GM18517 (cell line): ENCODE data around the gene UBE2L5.
A peak's percentile ranks its signal among the peaks of the same experiment; 100 is the strongest.
"Not testable (repeated sequence)": the region's sequence is repeated elsewhere in the genome, so short reads cannot be mapped to it uniquely, and the experiment has no call there.

Experiments used
- ATAC-seq: cut with Tn5 transposase; IDR thresholded peaks from one replicate; pipeline ENCODE4 v1.9.1; 2021; ENCODE audit warnings: mild to moderate bottlenecking, moderate library complexity; ENCODE audit not compliant: unreplicated experiment

The UBE2L5 gene

DNA sequence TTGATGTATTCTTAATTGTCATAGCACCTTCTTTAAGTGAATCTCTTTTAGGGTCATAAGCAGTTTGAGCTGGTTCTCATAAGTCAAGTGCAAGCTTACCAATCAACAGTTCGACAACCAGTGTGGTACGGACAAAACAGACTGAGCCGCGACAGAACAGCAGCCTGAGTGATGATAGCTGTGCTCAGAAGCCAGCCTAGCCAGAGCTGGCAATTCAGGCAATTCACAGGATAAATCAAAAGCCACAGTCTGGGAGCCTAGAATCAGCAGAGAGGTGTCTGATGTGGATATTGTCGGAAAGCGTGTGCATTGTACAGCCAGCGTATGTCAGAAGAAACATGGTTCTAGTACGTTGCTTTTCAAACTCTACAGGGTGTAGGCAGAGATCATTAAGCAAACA lies 14.9 kb downstream of the UBE2L5 start:
- no peak for ATAC-seq

DNA sequence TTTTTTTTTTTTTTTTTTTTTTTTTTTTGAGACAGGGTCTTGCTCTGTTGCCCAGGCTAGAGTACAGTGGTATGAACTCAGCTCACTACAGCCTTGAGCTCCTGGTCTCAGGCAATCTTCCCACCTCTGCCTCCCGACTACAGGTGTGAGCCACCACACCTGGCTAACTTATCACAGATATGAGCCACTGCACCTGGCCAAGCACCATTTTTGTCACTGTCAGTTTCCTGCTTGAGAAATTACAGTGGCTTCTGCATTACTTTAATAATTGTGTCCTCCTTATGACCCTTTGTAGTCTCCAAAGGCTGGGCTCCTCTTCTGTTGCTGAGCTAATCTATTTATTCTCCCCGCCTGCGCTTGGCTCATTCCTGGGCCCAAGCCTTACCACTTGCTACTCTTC lies 16.0 kb downstream of the UBE2L5 start:
- ATAC-seq: no peak

DNA sequence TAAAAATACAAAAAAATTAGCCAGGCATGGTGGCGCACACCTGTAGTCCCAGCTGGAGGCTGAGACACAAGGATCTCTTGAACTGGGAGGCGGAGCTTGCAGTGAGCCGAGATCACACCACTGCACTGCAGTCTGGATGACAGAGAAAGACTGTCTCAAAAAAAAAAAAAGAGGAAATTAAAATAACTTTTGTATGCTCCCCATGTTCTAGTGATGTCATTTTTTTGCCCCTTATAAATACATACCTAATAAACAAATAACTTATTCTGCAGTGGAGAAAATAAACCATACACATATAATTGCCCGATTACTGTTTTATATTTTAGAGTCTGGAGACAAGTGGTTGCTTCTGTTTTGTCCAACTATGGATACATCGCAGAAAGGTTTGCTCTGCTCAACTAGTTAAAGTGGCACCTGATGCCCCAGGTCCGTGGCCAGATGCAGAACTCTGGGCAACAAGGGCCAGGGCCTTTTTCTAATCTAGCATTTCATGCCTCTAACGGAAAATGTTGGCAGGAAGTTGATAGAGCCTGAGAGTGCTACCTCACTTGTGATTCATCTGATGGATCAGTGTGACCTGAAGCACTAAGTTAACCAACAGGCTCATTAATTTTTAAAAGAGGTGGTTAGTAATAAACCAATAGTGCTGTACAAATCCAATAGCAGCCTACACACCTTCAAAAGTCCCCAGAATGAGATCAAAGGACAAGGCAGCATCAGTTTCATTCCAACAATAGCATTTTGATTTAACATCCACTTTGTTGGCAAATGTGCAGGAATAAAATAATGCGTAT lies 18.8 kb downstream of the UBE2L5 start:
- ATAC-seq: no peak

- ATAC-seq: no peak
Observed at GRCh38 chr13:30442926-30443325, 20.6 kb downstream of the UBE2L5 start.

- ATAC-seq: not testable (repeated sequence)
Observed at GRCh38 chr13:30443491-30443890, 21.2 kb downstream of the UBE2L5 start.

DNA sequence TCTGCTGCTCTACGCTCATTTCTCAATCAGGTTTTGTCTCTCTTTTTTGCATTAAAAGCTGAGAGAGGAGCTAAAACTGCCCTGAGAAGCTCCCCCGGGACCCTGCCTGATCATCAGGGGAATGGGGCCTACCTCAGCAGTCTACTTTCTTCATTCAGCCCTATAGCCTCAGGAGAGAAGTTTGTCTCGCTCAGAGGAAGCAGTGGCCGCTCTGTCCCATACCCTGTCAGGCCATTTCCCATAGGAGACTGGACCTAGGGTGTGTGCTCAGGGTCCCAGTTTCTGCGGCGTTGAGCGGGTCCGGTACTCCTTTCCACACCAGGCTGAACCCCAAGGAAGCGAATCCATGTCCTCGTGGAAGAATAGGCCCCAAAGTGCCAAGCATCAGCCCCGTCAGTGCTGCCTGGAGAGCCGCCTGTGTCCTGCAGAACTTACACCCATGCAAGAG lies 21.7 kb downstream of the UBE2L5 start:
- peak; percentile 45 for ATAC-seq

DNA sequence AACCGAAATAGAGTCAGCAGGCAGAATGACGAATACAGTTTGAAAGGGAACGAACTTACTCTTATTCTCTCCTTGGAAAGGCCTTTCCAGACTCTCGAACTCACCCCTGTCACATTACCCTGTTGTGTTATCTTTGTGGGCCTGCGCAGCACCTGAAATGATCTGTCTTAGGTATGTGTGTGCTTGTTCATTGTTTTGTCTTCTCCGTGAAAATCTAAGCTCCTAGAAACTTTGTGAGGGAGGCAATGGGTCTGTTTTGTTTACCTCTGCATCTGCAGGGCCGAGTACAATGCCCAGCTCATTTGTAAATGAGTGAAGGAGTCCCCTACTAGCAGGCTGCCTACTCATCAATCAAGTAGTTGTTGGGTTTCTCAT lies 23.8 kb downstream of the UBE2L5 start:
- ATAC-seq: peak; percentile 8

DNA sequence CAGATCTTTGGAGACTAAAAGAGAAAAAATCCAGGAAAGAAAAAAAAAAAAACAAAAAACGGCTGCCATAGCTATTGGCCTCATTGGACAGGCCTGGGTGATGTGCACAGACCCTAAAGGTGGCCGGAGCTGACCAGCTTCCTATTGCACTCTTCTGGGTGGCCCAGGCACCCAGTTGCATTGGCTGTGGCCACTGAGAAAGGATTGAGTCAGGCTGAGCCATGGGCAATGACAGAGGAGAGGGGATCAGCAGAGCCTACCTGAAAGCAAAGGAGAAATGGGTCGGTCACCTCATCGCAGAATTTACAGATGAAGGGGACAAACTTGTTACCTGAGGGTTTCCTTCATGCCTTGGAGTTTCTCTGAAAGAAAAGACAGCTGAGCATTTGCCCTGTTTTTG lies 26.1 kb downstream of the UBE2L5 start:
- ATAC-seq: no peak

DNA sequence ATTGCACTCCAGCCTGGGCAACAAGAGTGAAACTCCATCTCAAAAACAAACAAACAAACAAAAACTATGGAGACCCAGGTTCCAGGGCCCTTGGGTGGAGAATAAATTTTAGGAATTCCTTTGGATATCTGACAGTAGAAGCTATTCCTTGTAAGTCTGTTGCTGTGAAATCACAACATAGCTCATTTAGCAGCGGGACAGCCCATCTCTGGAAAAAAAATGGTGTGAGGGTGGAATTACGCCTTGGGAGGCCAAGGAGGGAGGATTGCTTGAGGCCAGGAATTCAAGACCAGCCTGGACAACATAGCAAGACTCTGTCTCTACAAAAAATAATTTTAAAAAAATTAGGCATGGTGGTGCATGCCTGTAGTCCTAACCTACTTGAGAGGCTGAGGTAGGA lies 27.8 kb downstream of the UBE2L5 start:
- no peak for ATAC-seq

- not testable (repeated sequence) for ATAC-seq
Observed at GRCh38 chr13:30451476-30451875, 29.2 kb downstream of the UBE2L5 start.

- ATAC-seq: no peak
Observed at GRCh38 chr13:30453727-30454126, 31.4 kb downstream of the UBE2L5 start.

DNA sequence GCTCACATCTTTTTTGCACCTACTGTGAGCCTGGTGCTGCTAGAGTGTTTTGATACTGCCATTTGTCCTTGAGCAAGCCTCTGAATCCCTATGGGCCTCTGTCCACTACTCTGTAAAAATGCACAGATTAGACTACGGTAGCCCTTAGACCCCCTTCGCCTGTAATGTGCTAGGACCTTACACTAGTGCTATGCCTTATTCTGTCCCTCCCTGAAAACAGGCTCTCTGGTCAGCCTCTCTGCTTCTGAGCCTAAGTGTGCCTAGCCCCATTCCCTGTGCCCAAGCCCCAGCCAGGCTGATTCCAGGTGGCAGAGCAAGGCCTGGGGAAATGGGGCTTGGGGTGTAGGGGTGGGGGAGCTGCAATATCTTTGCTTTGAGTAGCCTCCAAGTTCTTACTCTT lies 32.7 kb downstream of the UBE2L5 start:
- ATAC-seq: no peak

DNA sequence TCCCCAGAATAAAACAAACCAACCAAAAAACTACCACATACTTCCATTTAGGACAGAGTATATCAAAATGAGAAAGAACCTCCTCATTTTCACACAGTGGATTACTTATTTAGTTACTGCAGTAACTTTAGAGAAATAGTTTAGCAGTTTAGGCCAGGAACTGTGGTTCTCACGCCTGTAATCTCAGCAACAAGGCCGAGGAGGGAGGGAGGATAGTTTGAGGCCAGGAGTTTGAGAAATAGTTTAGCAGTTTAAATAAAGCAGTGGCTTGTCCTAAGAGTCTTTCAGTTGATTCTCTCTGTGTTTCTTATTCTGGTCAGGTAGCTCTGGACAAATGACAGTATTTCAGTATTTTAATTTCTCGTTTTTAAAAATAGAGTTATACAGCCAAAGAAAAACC lies 34.0 kb downstream of the UBE2L5 start:
- ATAC-seq: no peak

GRCh38 chr13:30457306-30457891 lies 35.1 kb downstream of the UBE2L5 start:
- ATAC-seq: no peak

DNA sequence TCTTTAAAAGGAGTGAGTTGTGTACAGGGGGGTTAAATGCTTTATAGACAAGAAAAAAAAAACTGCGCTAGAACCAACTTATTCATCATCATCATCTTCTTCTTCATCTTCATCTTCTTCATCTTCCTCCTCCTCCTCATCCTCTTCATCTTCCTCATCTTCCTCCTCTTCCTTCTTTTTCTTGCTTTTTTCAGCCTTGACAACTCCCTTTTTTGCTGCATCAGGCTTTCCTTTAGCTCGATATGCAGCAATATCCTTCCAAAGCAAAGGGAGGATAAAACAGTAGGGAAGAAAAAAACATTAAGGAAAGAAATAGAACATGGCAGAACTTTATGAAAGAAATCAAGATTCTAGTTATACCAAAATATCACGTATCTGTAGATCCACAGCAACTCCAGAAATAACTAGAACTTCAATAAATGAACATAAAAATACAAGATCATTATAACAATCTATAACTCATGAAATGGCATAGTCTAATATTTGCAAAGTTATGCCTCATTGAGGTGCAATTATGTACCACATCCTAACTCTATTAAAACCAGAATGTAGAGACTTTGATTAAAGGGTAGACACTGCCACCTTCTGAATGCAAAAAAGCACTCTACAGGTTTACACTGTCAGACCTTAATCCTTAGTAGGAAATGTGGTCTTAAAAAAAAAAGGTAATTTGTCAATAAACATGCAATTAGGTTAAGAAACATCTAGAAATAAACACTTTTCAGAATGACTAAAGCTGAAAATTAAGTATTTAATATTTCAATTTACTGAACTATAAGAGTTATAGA lies 39.2 kb downstream of the UBE2L5 start:
- ATAC-seq: not testable (repeated sequence)

GRCh38 chr13:30463787-30464495 lies 41.6 kb downstream of the UBE2L5 start:
- ATAC-seq: peak; percentile 44

- peak; percentile 20 for ATAC-seq
Observed at GRCh38 chr13:30464496-30465342, 42.4 kb downstream of the UBE2L5 start.

DNA sequence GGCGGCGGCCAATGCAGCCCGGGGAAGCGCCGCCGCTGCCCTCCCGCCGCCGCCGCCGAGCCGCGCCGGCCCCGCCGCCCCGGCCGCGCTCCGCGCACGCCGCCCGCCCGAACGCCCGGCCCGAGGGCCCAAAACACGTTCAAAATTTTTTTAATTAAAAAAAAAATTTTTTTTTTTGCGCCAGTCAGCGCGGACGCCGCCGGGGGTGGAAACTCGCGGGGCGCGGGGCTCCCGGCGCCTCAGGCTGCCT lies 43.0 kb downstream of the UBE2L5 start:
- no peak for ATAC-seq

- peak; percentile 88 for ATAC-seq
Observed at GRCh38 chr13:30465593-30466357, 43.5 kb downstream of the UBE2L5 start, which contains the start of gene HMGB1. Gene HMGB1, minus strand, starts transcription at chr13:30465936. Its CDS starts 2,256 bp downstream, at chr13:30463680.

DNA sequence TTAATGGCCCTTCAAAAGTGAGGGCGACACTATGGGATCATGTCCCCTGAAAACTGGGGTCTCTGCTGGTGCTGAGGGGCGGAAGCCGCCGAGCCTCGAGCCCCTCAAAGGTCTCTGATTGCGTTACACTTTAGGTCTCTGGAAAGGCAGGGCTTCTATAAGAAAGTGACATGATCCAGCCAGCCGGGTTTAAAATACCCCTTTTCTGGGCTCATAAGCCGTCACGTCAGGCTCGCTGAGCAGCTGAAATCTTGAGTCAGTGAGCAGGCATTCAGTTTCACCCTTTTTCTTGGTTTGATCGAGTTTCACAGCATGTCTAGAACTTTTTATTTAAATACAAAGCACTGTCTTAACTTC lies 44.0 kb downstream of the UBE2L5 start:
- ATAC-seq: no peak
